ENCODE results near the gene SRRM3.
"Not testable (repeated sequence)": the region's sequence is repeated elsewhere in the genome, so short reads cannot be mapped to it uniquely, and the experiment has no call there.

The SRRM3 gene

GRCh38 chr7:76265299-76265698, 63.6 kb downstream of the SRRM3 start:
- no peak for DNase-seq (ENCODE audit: low read depth)

- DNase-seq (ENCODE audit: low read depth) = no peak
Measured at GRCh38 chr7:76267107-76267893, 65.6 kb downstream of the SRRM3 start.

GRCh38 chr7:76267894-76268183, 66.1 kb downstream of the SRRM3 start:
- no peak for DNase-seq (ENCODE audit: low read depth)

GRCh38 chr7:76268376-76268775, 66.7 kb downstream of the SRRM3 start:
- DNase-seq (ENCODE audit: low read depth) = no peak

GRCh38 chr7:76269895-76270294, 68.2 kb downstream of the SRRM3 start:
- no peak for DNase-seq (ENCODE audit: low read depth)

GRCh38 chr7:76271384-76271783, 69.7 kb downstream of the SRRM3 start:
- not testable (repeated sequence) for DNase-seq (ENCODE audit: low read depth)

GRCh38 chr7:76272142-76272541, 70.4 kb downstream of the SRRM3 start:
- no peak for DNase-seq (ENCODE audit: low read depth)

GRCh38 chr7:76272851-76273497, 71.3 kb downstream of the SRRM3 start:
- no peak for DNase-seq (ENCODE audit: low read depth)

- DNase-seq (ENCODE audit: low read depth) = no peak
Measured at GRCh38 chr7:76273503-76273902, 71.8 kb downstream of the SRRM3 start.

- DNase-seq (ENCODE audit: low read depth) = no peak
Measured at GRCh38 chr7:76278540-76278939, 76.8 kb downstream of the SRRM3 start.

- no peak for DNase-seq (ENCODE audit: low read depth)
Measured at GRCh38 chr7:76280408-76280807, 78.7 kb downstream of the SRRM3 start.

- DNase-seq (ENCODE audit: low read depth) = no peak
Measured at GRCh38 chr7:76281006-76281705, 79.5 kb downstream of the SRRM3 start.

- DNase-seq (ENCODE audit: low read depth) = no peak
Measured at GRCh38 chr7:76281706-76282343, 80.1 kb downstream of the SRRM3 start.

GRCh38 chr7:76282344-76283253, 80.9 kb downstream of the SRRM3 start:
- DNase-seq (ENCODE audit: low read depth) = no peak

- DNase-seq (ENCODE audit: low read depth) = no peak
Measured at GRCh38 chr7:76283254-76284159, 81.8 kb downstream of the SRRM3 start.

GRCh38 chr7:76285604-76286374, 84.1 kb downstream of the SRRM3 start:
- DNase-seq (ENCODE audit: low read depth) = no peak

- DNase-seq (ENCODE audit: low read depth) = no peak
Measured at GRCh38 chr7:76286842-76287403, 85.2 kb downstream of the SRRM3 start.

- DNase-seq (ENCODE audit: low read depth) = not testable (repeated sequence)
Measured at GRCh38 chr7:76290847-76291350, 89.2 kb downstream of the SRRM3 start.

Measured in GM04504 (cell line).